ENCODE data around the gene SNX2. TPM values are rescaled to one million over a fixed set of nuclear protein-coding genes. Genes with fewer than 3 reads are reported as not detected.

SNX2 gene
- total RNA-seq, 4 donors from 2014 or later = 82.3 to 102 (median 93.1) TPM

DNA sequence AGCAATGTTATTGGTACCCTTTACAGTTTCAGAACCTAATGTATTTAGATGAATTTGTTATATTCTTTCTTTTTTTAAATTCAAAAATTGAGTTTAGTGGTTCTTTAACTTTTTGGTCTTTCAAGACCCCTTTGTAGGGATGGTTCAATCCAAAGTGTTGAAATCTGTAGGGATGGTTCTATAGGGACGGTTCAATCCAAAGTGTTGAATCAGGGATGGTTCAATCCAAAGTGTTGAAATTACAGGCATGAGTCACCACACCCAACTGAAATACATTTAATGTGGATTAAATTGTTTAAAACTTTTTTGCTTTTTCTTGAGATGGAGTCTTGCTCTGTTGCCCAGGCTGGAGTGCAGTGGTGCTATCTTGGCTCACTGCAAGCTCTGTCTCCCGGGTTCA, 30.6 kb downstream of the SNX2 start:
- Histone ChIP-seq H3K27ac (no peak overlapping the region), H3K27me3 (no peaks in the 10 kb centered on the region), H3K4me3 (no peak overlapping the region), H3K4me1 (no peaks in the 10 kb centered on the region), H3K9me3 (no peaks in the 10 kb centered on the region), H3K36me3 (peaks cover 0 to 87% of the 10 kb centered on the region in 2 donors)
- 93% methylated on average over 2 of the region's 2 CpGs for WGBS, 2 donors (ENCODE audit: low coverage in 1 of 2)
- ATAC-seq = no peak
- TF ChIP-seq POLR2A (IDR thresholded peaks at IDR 0.05) (no peak), EP300 (IDR thresholded peaks at IDR 0.05) (no peak), POLR2AphosphoS5 (IDR thresholded peaks at IDR 0.05) (no peak)
- TF ChIP-seq, protein P1, sequence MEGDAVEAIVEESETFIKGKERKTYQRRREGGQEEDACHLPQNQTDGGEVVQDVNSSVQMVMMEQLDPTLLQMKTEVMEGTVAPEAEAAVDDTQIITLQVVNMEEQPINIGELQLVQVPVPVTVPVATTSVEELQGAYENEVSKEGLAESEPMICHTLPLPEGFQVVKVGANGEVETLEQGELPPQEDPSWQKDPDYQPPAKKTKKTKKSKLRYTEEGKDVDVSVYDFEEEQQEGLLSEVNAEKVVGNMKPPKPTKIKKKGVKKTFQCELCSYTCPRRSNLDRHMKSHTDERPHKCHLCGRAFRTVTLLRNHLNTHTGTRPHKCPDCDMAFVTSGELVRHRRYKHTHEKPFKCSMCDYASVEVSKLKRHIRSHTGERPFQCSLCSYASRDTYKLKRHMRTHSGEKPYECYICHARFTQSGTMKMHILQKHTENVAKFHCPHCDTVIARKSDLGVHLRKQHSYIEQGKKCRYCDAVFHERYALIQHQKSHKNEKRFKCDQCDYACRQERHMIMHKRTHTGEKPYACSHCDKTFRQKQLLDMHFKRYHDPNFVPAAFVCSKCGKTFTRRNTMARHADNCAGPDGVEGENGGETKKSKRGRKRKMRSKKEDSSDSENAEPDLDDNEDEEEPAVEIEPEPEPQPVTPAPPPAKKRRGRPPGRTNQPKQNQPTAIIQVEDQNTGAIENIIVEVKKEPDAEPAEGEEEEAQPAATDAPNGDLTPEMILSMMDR (IDR thresholded peaks at IDR 0.05) = no peak

DNA sequence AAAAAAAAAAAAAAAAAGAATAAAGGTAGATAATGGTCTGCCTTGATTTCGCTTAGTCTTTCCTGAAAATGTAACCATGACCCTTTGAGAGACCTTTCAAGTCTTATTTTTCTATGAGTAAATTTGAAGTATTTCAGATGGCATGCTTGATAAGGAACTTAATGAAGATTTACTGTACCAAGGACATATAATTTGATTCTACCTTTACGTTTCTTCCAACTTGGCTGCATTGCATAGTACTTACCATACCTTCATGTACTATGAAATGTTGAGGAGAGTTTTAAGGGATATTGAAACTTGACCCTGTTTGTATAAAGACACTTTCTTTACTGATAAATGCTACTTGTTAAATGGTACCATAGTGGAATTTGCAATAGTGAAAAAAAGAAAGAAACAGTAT, 35.5 kb downstream of the SNX2 start:
- no peak overlapping the region for H3K27ac ChIP-seq
- H3K4me1 ChIP-seq = no peaks in the 10 kb centered on the region
- peaks cover 0 to 44% of the 10 kb centered on the region in 2 donors for H3K36me3 ChIP-seq
- H3K4me3 ChIP-seq = no peak overlapping the region
- ATAC-seq = no peak
- no peaks in the 10 kb centered on the region for H3K9me3 ChIP-seq
- 73 to 83% methylated on average over 2 of the region's 2 CpGs for WGBS, 2 donors (ENCODE audit: low coverage in 1 of 2)
- H3K27me3 ChIP-seq = no peaks in the 10 kb centered on the region
- TF ChIP-seq POLR2AphosphoS5 (IDR thresholded peaks at IDR 0.05) = no peak
- TF ChIP-seq EP300 (IDR thresholded peaks at IDR 0.05) = no peak
- no peak for TF ChIP-seq POLR2A (IDR thresholded peaks at IDR 0.05)
- TF ChIP-seq, protein P1 (IDR thresholded peaks at IDR 0.05) = no peak

DNA sequence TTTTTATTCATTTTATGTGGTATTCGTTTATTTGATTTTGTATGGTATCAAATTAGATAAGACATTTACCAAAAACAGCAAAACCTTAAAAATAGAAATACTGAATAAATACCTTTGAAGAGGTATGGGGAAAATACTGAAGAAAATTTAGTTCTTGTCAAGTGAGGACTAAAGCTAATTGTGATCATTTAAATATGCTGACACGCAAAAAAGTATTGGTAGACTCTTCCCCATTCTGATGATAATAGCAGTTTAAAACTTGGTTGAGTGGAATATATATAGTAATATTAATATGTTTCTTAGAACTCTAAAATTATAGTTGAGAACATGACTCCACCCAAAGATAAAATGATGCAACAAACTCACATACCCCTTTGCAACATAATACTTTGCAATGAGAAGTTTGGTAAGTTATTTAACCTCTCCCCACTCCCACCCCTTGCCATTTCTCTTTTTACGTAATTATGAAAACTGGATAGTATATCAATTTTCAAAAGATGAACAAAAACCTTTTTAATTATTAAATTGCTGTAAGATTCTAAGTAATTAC, 40.4 kb downstream of the SNX2 start:
- no peaks in the 10 kb centered on the region for H3K4me1 ChIP-seq
- H3K27me3 ChIP-seq = no peaks in the 10 kb centered on the region
- H3K27ac ChIP-seq = no peak overlapping the region
- H3K36me3 ChIP-seq = peaks cover 0 to 32% of the 10 kb centered on the region in 2 donors
- WGBS, 2 donors (ENCODE audit: low coverage in 1 of 2) = 83 to 93% methylated on average over 3 of the region's 3 CpGs
- TF ChIP-seq, protein P1 (IDR thresholded peaks at IDR 0.05) = no peak
- TF ChIP-seq POLR2AphosphoS5 (IDR thresholded peaks at IDR 0.05) (no peak), POLR2A (IDR thresholded peaks at IDR 0.05) (no peak), EP300 (IDR thresholded peaks at IDR 0.05) (no peak)
- no peak overlapping the region for H3K4me3 ChIP-seq
- H3K9me3 ChIP-seq = no peaks in the 10 kb centered on the region
- ATAC-seq = no peak

DNA sequence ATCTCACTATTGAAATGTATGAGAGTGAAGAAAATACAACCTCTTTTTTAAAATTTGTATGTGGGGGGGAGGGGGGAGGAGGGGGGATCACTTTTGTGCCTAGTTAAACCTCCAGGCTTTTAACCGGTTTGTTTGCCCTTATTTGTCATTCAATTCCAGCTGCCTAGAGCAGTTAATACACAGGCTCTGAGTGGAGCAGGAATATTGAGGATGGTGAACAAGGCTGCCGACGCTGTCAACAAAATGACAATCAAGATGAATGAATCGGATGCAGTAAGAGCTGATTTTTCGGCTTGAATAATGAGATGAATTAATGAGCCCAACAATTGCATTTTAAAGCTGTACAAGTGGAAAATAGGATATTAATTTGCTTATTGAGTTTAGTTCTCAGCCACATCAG, 41.9 kb downstream of the SNX2 start:
- Histone ChIP-seq H3K9me3 (no peaks in the 10 kb centered on the region), H3K4me1 (no peaks in the 10 kb centered on the region), H3K27me3 (no peaks in the 10 kb centered on the region), H3K36me3 (peaks cover 0 to 45% of the 10 kb centered on the region in 2 donors), H3K4me3 (no peak overlapping the region), H3K27ac (no peak overlapping the region)
- TF ChIP-seq, protein P1 (IDR thresholded peaks at IDR 0.05) = no peak
- TF ChIP-seq EP300 (IDR thresholded peaks at IDR 0.05) (no peak), POLR2AphosphoS5 (IDR thresholded peaks at IDR 0.05) (no peak), POLR2A (IDR thresholded peaks at IDR 0.05) (no peak)
- 64 to 69% methylated on average over 5 of the region's 5 CpGs for WGBS, 2 donors (ENCODE audit: low coverage in 1 of 2)
- no peak for ATAC-seq

DNA sequence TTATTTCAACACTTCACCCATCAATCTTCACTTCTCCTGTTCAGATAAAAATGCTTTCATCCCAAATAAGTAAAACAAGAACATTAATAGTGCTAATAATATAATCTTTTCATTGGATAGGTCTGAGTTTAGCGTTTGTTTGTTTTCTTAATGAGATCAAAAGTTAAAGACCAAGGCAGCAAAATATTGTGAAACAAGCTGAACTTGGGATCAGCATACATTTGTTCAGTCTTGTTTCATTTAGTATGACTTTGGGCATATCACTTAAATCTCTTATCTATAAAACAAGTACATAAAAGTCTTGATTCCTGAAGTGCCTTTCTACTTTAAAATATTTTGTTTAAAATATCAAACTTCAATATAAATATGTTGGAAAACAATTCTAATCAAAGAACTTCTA, 57.1 kb downstream of the SNX2 start:
- H3K27ac ChIP-seq = no peak overlapping the region
- ATAC-seq = no peak
- WGBS, 2 donors (ENCODE audit: low coverage in 1 of 2) = 64 to 79% methylated on average over 1 of the region's 1 CpG
- H3K27me3 ChIP-seq = no peaks in the 10 kb centered on the region
- no peaks in the 10 kb centered on the region for H3K4me1 ChIP-seq
- peaks cover 0 to 44% of the 10 kb centered on the region in 2 donors for H3K36me3 ChIP-seq
- no peaks in the 10 kb centered on the region for H3K9me3 ChIP-seq
- TF ChIP-seq POLR2AphosphoS5 (IDR thresholded peaks at IDR 0.05) = no peak
- TF ChIP-seq EP300 (IDR thresholded peaks at IDR 0.05) = no peak
- TF ChIP-seq, protein P1 (IDR thresholded peaks at IDR 0.05) = no peak
- TF ChIP-seq POLR2A (IDR thresholded peaks at IDR 0.05) = no peak
- no peak overlapping the region for H3K4me3 ChIP-seq
